ENCODE data around the gene ABL1. TPM values are rescaled to one million over a fixed set of nuclear protein-coding genes. Genes with fewer than 3 reads are reported as not detected.

ABL1 gene
- total RNA-seq, 1 donor from 2014 or later = 52.1 TPM

- ATAC-seq (no peak), DNase-seq (no peak)
- H3K4me1 ChIP-seq = no peaks in the 10 kb centered on the region
- TF ChIP-seq, protein P1, sequence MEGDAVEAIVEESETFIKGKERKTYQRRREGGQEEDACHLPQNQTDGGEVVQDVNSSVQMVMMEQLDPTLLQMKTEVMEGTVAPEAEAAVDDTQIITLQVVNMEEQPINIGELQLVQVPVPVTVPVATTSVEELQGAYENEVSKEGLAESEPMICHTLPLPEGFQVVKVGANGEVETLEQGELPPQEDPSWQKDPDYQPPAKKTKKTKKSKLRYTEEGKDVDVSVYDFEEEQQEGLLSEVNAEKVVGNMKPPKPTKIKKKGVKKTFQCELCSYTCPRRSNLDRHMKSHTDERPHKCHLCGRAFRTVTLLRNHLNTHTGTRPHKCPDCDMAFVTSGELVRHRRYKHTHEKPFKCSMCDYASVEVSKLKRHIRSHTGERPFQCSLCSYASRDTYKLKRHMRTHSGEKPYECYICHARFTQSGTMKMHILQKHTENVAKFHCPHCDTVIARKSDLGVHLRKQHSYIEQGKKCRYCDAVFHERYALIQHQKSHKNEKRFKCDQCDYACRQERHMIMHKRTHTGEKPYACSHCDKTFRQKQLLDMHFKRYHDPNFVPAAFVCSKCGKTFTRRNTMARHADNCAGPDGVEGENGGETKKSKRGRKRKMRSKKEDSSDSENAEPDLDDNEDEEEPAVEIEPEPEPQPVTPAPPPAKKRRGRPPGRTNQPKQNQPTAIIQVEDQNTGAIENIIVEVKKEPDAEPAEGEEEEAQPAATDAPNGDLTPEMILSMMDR (IDR thresholded peaks at IDR 0.05) = no peak
- H3K27ac ChIP-seq = no peak overlapping the region
- H3K4me3 ChIP-seq = no peak overlapping the region
- intact Hi-C loops (cut with DNase I) = no loop called here
- H3K27me3 ChIP-seq = no peaks in the 10 kb centered on the region
- H3K36me3 ChIP-seq = no peaks in the 10 kb centered on the region
- no peaks in the 10 kb centered on the region for H3K9me3 ChIP-seq
Measured at GRCh38 chr9:130912932-130913598, 78.0 kb downstream of the ABL1 start.

GRCh38 chr9:130913599-130914416 is 78.8 kb downstream of the ABL1 start:
- Histone ChIP-seq H3K27ac (no peak overlapping the region), H3K27me3 (no peaks in the 10 kb centered on the region), H3K4me3 (no peak overlapping the region), H3K9me3 (no peaks in the 10 kb centered on the region), H3K36me3 (no peaks in the 10 kb centered on the region), H3K4me1 (no peaks in the 10 kb centered on the region)
- TF ChIP-seq, protein P1 (IDR thresholded peaks at IDR 0.05) = no peak
- ATAC-seq (no peak), DNase-seq (no peak)
- intact Hi-C loops (cut with DNase I) = no loop called here

DNA sequence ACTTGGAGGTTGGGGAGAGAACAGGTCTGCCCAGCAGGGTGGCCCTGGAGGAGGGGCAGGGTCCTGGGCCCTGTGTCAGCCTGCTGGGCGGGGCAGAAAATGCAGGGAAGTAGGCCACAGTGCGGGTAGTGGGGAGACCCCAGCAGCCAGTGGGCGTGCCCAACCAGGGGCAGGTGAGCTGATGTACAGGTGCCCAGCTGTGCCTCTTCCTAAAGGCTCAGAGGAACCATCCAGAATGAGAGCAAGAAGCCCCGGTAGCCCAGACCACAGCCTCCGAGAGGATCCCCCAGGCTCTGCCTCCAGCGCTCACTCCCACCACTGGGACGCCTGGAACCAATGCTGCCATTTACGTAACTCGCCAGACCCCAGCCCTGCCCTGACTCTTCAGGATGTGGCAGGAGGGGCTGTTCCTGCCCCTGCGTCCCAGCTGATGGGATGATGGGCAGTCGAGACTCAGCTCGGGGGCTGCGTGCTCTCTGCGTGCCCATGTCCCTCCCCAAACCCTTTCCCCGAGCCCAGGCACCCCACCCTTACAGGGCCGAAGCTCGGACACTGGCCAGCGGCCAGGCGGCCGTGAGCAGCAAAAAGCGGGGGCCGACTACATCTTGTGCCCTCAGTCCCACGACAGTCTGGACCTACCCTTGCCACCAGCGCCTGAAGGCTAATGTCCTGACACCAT is 79.5 kb downstream of the ABL1 start:
- intact Hi-C loops (cut with DNase I) = no loop called here
- H3K27me3 ChIP-seq = no peaks in the 10 kb centered on the region
- H3K9me3 ChIP-seq = no peaks in the 10 kb centered on the region
- ATAC-seq = no peak
- H3K4me1 ChIP-seq = no peaks in the 10 kb centered on the region
- H3K27ac ChIP-seq = no peak overlapping the region
- TF ChIP-seq, protein P1 (IDR thresholded peaks at IDR 0.05) = no peak
- no peaks in the 10 kb centered on the region for H3K36me3 ChIP-seq
- no peak overlapping the region for H3K4me3 ChIP-seq
- no peak for DNase-seq

GRCh38 chr9:130915096-130915447 is 80.0 kb downstream of the ABL1 start:
- no peaks in the 10 kb centered on the region for H3K36me3 ChIP-seq
- TF ChIP-seq, protein P1 (IDR thresholded peaks at IDR 0.05) = no peak
- DNase-seq (no peak), ATAC-seq (no peak)
- intact Hi-C loops (cut with DNase I) = no loop called here
- no peaks in the 10 kb centered on the region for H3K27me3 ChIP-seq
- H3K4me3 ChIP-seq = no peak overlapping the region
- no peaks in the 10 kb centered on the region for H3K4me1 ChIP-seq
- H3K9me3 ChIP-seq = no peaks in the 10 kb centered on the region
- no peak overlapping the region for H3K27ac ChIP-seq

DNA sequence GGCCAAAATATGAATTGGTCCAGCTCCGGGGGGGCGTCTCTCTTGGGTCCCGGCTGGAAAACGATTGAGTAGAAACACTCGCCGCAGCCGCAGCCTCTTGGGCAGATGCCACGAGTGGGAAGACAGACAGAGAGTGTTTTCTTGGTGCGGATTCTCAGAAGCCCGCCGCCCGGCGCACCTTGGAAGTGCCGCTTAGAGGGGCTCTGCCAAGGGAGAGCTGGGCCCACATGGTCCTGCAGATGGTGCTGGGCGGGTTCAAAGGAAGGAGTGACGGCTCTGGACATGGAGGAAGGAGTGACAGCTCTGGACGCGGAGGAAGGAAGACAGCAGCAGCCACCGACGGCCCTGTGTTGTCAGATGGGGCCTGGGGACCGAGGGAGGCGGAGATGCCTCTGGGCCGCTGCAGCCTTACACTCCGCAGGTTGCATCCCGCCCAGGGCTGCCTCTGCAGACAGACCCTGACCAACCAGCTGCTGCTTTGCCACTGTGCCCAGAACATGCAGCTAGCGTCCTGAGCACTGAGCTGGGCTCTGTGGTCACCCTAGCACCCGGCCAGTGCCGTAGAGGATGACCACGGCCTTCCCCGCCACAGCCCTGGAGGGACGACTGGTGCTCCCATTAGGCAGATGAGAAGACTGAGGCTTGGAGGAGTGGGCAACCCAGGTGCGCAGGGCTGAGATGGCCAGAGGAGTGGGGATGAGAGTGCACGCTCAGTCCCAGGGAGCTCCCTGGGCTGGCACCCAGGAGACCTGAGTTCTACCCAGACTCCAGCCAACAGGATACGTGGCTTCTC is 82.3 kb downstream of the ABL1 start:
- Histone ChIP-seq H3K36me3 (no peaks in the 10 kb centered on the region), H3K4me3 (no peak overlapping the region), H3K27me3 (peaks cover 5% of the 10 kb centered on the region), H3K9me3 (no peaks in the 10 kb centered on the region), H3K4me1 (no peaks in the 10 kb centered on the region), H3K27ac (no peak overlapping the region)
- TF ChIP-seq, protein P1 (IDR thresholded peaks at IDR 0.05) = no peak
- intact Hi-C loops (cut with DNase I) = no loop called here
- ATAC-seq (no peak), DNase-seq (no peak)
